ENCODE data around the gene FCN1. TPM values are rescaled to one million over a fixed set of nuclear protein-coding genes. Genes with fewer than 3 reads are reported as not detected.

The FCN1 gene
- total and polyA plus RNA-seq, 10 of the 15 experiments (the other 5 are each of a cell fraction or from before 2014, with no cell fraction given) = 0.08 TPM; not detected in 9

GRCh38 chr9:134932171-134932570, 14.5 kb upstream of the FCN1 start:
- Histone ChIP-seq H3K4me2 (ENCODE audit: control insufficient read depth, insufficient read depth) (peak overlapping the region; percentile 91), H3K27me3 (replicated peaks in 1 of 2; ENCODE audit: control insufficient read depth in 2 of 2, insufficient read depth in 2 of 2, low read length in 1 of 2) (no peaks in the 10 kb centered on the region), H3K4me3 (peak overlapping the region; percentile 66), H3K27ac (ENCODE audit: control insufficient read depth, insufficient read depth) (peak overlapping the region; percentile 86), H3K9ac (ENCODE audit: control insufficient read depth, insufficient read depth, low read length) (peak overlapping the region; percentile 74), H3K36me3 (ENCODE audit: control insufficient read depth in 2 of 2, insufficient read depth in 2 of 2, low read length in 1 of 2) (no peaks in the 10 kb centered on the region), H3K9me3 (replicated peaks; ENCODE audit: control insufficient read depth, insufficient read depth, low read length) (no peaks in the 10 kb centered on the region), H4K20me1 (ENCODE audit: control insufficient read depth, insufficient read depth) (no peaks in the 10 kb centered on the region), H2AFZ (ENCODE audit: control insufficient read depth, low read depth, low read length) (no peak overlapping the region), H3K79me2 (ENCODE audit: control insufficient read depth, insufficient read depth, low read length) (peaks cover 18% of the 10 kb centered on the region), H3K4me1 (ENCODE audit: control insufficient read depth, insufficient read depth, low read length) (peaks cover 81% of the 10 kb centered on the region)
- no peak for ATAC-seq
- ChIA-PET SMC1A (ENCODE audit: uncharacterized antibody, unreplicated experiment) (interaction anchor here (0.7 to 4.1 kb wide), 3 partner anchors 74 to 1601 kb away, joined by 3 to 15 read pairs (median 4); no protein-coding TSS in a partner anchor), RAD21 (ENCODE audit: unreplicated experiment) (no interaction called here), CTCF (interaction anchor here (1.0 to 1.5 kb wide), 3 partner anchors 51 to 74 kb away, joined by 3 to 5 read pairs (median 4); no protein-coding TSS in a partner anchor), POLR2A (no interaction called here)
- BruUV-seq (replicated peaks) = no TSS peak
- no peak for DNase-seq (ENCODE audit: low read depth, low spot score)
- intact Hi-C loops (cut with micrococcal nuclease; ENCODE audit: unreplicated experiment) = no loop called here
- in situ Hi-C loops (cut with MboI) = no loop called here
- 65% methylated on average over 12 of the region's 12 CpGs for WGBS (ENCODE audit: insufficient coverage, insufficient replicate concordance, low lambda C conversion rate, missing lambda C conversion rate)
- TF ChIP-seq STAT1 (conservative IDR thresholded peaks at IDR 0.05) (no peak), ATF3 (IDR thresholded peaks at IDR 0.05; ENCODE audit: borderline replicate concordance, extremely low read depth, low read depth, low read length) (no peak), FOXM1 (IDR thresholded peaks at IDR 0.05; ENCODE audit: low read depth, low read length) (no peak)
- no peak for FAIRE-seq

DNA sequence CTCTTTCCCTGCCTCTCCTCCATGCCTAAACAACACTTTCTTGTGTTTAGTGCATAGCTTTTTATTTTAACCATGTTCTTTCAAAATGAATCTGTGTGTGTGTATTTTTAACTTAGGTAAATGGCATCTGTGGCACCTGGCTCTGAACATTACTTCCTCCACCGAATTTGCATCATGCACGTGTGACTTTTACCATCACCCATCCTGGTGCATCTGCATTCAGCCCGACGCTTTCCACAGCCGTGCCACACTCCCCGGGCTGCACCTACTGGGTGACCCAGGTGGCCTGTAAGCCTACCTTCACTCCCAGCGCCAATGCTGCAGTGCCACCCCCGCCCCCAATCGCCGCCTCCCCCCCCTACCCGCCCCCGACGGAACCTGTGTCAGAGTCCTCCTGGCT, 12.7 kb upstream of the FCN1 start:
- peak; percentile 65 for ATAC-seq
- H3K9me3 ChIP-seq (replicated peaks; ENCODE audit: control insufficient read depth, insufficient read depth, low read length) = no peaks in the 10 kb centered on the region; the same call in 2 of the 3 replicates
- no peak overlapping the region for H2AFZ ChIP-seq (ENCODE audit: control insufficient read depth, low read depth, low read length)
- CTCF ChIA-PET = interaction anchor here (1.3 kb wide), 1 partner anchor 148 kb away, joined by 3 read pairs; no protein-coding TSS in a partner anchor
- peak; percentile 52 for FAIRE-seq
- peak overlapping the region; percentile 51 for H3K27ac ChIP-seq (ENCODE audit: control insufficient read depth, insufficient read depth)
- peak; percentile 81 for DNase-seq (ENCODE audit: low read depth, low spot score)
- H3K27me3 ChIP-seq (replicated peaks in 1 of 2; ENCODE audit: control insufficient read depth in 2 of 2, insufficient read depth in 2 of 2, low read length in 1 of 2) = no peaks in the 10 kb centered on the region
- H4K20me1 ChIP-seq (ENCODE audit: control insufficient read depth, insufficient read depth) = no peaks in the 10 kb centered on the region
- peak overlapping the region; percentile 38; the same call in 1 of the 2 replicates for H3K4me3 ChIP-seq
- H3K4me1 ChIP-seq (ENCODE audit: control insufficient read depth, insufficient read depth, low read length) = peaks cover 63% of the 10 kb centered on the region
- RAD21 ChIA-PET (ENCODE audit: unreplicated experiment) = interaction anchor here (1.5 to 1.6 kb wide), 2 partner anchors 72 to 147 kb away, joined by 4 to 5 read pairs; no protein-coding TSS in a partner anchor
- in situ Hi-C loops (cut with MboI) (no loop called here), intact Hi-C loops (cut with micrococcal nuclease; ENCODE audit: unreplicated experiment) (no loop called here)
- peaks cover 18% of the 10 kb centered on the region for H3K79me2 ChIP-seq (ENCODE audit: control insufficient read depth, insufficient read depth, low read length)
- peak overlapping the region; percentile 91 for H3K4me2 ChIP-seq (ENCODE audit: control insufficient read depth, insufficient read depth)
- H3K9ac ChIP-seq (ENCODE audit: control insufficient read depth, insufficient read depth, low read length) = peak overlapping the region; percentile 33; the same call in 1 of the 2 replicates
- H3K36me3 ChIP-seq (ENCODE audit: control insufficient read depth in 2 of 2, insufficient read depth in 2 of 2, low read length in 1 of 2) = no peaks in the 10 kb centered on the region
- 1% methylated on average over 9 of the region's 13 CpGs for WGBS (ENCODE audit: insufficient coverage, insufficient replicate concordance, low lambda C conversion rate, missing lambda C conversion rate)
- SMC1A ChIA-PET (ENCODE audit: uncharacterized antibody, unreplicated experiment) = interaction anchor here (4.1 kb wide), 1 partner anchor 72 kb away, joined by 15 read pairs; no protein-coding TSS in a partner anchor
- no TSS peak for BruUV-seq (replicated peaks)
- POLR2A ChIA-PET = no interaction called here
- no peak for TF ChIP-seq SMAD5 (IDR thresholded peaks at IDR 0.05; ENCODE audit: low read depth)
- TF ChIP-seq PKNOX1 (IDR thresholded peaks at IDR 0.05) = no peak
- TF ChIP-seq ZNF217 (IDR thresholded peaks at IDR 0.05) = no peak
- TF ChIP-seq, protein P1, sequence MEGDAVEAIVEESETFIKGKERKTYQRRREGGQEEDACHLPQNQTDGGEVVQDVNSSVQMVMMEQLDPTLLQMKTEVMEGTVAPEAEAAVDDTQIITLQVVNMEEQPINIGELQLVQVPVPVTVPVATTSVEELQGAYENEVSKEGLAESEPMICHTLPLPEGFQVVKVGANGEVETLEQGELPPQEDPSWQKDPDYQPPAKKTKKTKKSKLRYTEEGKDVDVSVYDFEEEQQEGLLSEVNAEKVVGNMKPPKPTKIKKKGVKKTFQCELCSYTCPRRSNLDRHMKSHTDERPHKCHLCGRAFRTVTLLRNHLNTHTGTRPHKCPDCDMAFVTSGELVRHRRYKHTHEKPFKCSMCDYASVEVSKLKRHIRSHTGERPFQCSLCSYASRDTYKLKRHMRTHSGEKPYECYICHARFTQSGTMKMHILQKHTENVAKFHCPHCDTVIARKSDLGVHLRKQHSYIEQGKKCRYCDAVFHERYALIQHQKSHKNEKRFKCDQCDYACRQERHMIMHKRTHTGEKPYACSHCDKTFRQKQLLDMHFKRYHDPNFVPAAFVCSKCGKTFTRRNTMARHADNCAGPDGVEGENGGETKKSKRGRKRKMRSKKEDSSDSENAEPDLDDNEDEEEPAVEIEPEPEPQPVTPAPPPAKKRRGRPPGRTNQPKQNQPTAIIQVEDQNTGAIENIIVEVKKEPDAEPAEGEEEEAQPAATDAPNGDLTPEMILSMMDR (IDR thresholded peaks at IDR 0.05 in 2 of 3, conservative IDR thresholded peaks at IDR 0.05 in 1 of 3; ENCODE audit: control insufficient read depth in 2 of 3, extremely low read depth in 1 of 3, insufficient read depth in 1 of 3, low read depth in 3 of 3, low read length in 3 of 3) = no peak
- no peak for TF ChIP-seq KAT2A (conservative IDR thresholded peaks at IDR 0.05; ENCODE audit: control insufficient read depth, low read depth, low read length)
- TF ChIP-seq RAD21 (IDR thresholded peaks at IDR 0.05; ENCODE audit: insufficient read depth, low read depth, low read length) = no peak
- TF ChIP-seq EP300 (IDR thresholded peaks at IDR 0.05; ENCODE audit: borderline replicate concordance in 1 of 2, control insufficient read depth in 1 of 2, low read depth in 2 of 2, low read length in 2 of 2) = no peak
- no peak for TF ChIP-seq HDGF (IDR thresholded peaks at IDR 0.05)
- no peak for TF ChIP-seq SRF (IDR thresholded peaks at IDR 0.05; ENCODE audit: low read depth in 2 of 2, low read length in 2 of 2)
- peak; percentile 69; the same call in 1 of the 2 replicates for TF ChIP-seq MEF2A (IDR thresholded peaks at IDR 0.05; ENCODE audit: insufficient read depth, low read depth, low read length)
- peak; percentile 57; the same call in 1 of the 2 replicates for TF ChIP-seq TCF12 (IDR thresholded peaks at IDR 0.05; ENCODE audit: low read depth, low read length)

Measured in GM12878 (cell line).